Measurements from ENCODE around the gene SIGLEC10.

SIGLEC10 gene

DNA sequence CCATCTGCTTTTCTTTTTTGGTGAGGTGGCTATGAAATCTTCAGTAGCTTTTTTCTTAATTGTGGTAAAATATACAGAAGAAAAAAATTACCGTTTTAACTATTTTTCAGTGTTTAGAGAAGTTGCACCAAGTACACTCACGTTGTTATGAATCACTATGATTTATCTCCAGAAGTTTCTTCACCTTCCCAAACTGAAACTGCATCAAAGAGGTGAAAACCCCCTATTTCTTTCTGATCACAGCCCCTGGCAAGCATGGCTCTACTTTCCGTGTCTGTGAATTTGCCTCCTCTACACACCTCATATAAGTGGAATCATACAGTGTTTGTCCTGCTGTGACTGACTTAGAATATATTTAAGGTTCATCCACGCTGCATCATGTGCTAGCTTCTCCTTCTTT is 15.6 kb upstream of the SIGLEC10 start:
- intact Hi-C loops (cut with DNase I; ENCODE audit: low total_unique reads): no loop called here
- TF ChIP-seq, protein P1, sequence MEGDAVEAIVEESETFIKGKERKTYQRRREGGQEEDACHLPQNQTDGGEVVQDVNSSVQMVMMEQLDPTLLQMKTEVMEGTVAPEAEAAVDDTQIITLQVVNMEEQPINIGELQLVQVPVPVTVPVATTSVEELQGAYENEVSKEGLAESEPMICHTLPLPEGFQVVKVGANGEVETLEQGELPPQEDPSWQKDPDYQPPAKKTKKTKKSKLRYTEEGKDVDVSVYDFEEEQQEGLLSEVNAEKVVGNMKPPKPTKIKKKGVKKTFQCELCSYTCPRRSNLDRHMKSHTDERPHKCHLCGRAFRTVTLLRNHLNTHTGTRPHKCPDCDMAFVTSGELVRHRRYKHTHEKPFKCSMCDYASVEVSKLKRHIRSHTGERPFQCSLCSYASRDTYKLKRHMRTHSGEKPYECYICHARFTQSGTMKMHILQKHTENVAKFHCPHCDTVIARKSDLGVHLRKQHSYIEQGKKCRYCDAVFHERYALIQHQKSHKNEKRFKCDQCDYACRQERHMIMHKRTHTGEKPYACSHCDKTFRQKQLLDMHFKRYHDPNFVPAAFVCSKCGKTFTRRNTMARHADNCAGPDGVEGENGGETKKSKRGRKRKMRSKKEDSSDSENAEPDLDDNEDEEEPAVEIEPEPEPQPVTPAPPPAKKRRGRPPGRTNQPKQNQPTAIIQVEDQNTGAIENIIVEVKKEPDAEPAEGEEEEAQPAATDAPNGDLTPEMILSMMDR (IDR thresholded peaks at IDR 0.05): no peak
- no peaks in the 10 kb centered on the region for H3K4me1 ChIP-seq
- H3K9me3 ChIP-seq: peaks cover 0 to 1% (median 0%) of the 10 kb centered on the region in 3 donors
- no peaks in the 10 kb centered on the region for H3K36me3 ChIP-seq
- no peak overlapping the region for H3K4me3 ChIP-seq
- H3K27me3 ChIP-seq: peaks cover 0 to 3% of the 10 kb centered on the region in 2 donors
- no peak for DNase-seq
- no peak overlapping the region for H3K27ac ChIP-seq

GRCh38 chr19:51431124-51431523 is 13.7 kb upstream of the SIGLEC10 start:
- Histone ChIP-seq H3K4me3 (no peak overlapping the region), H3K27ac (no peak overlapping the region), H3K36me3 (no peaks in the 10 kb centered on the region), H3K9me3 (peaks cover 0 to 5% (median 0%) of the 10 kb centered on the region in 3 donors), H3K4me1 (no peaks in the 10 kb centered on the region), H3K27me3 (peaks cover 0 to 4% of the 10 kb centered on the region in 2 donors)
- TF ChIP-seq, protein P1 (IDR thresholded peaks at IDR 0.05): no peak
- no peak for DNase-seq
- intact Hi-C loops (cut with DNase I; ENCODE audit: low total_unique reads): no loop called here

GRCh38 chr19:51430221-51430620 is 12.8 kb upstream of the SIGLEC10 start:
- Histone ChIP-seq H3K4me3 (no peak overlapping the region), H3K27me3 (peaks cover 0 to 9% of the 10 kb centered on the region in 2 donors), H3K9me3 (peaks cover 0 to 5% (median 0%) of the 10 kb centered on the region in 3 donors), H3K36me3 (no peaks in the 10 kb centered on the region), H3K27ac (no peak overlapping the region), H3K4me1 (no peaks in the 10 kb centered on the region)
- intact Hi-C loops (cut with DNase I; ENCODE audit: low total_unique reads): no loop called here
- DNase-seq: no peak
- TF ChIP-seq, protein P1 (IDR thresholded peaks at IDR 0.05): no peak

DNA sequence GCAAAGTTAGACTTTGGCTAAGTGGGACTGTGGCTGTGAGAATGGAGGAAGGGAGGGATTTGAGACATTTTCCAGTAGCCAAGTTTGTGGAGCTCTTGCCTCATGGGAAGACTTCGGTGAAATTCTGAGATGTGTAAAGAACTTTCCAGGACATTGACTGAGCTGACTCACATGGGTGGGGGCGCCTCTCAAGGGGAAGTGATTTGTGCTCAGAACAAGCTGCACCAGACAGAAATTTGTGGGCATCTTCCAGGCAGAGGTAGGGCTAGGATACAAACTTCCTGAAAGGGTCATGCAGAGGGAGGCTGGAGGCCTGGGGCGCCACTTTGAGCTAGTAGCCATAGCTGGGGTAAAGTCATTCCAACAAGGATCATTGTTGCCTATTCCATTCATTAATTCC is 9.8 kb upstream of the SIGLEC10 start:
- no peak overlapping the region for H3K4me3 ChIP-seq
- TF ChIP-seq, protein P1 (IDR thresholded peaks at IDR 0.05): no peak
- no peaks in the 10 kb centered on the region for H3K36me3 ChIP-seq
- intact Hi-C loops (cut with DNase I; ENCODE audit: low total_unique reads): no loop called here
- H3K9me3 ChIP-seq: peaks cover 0 to 5% (median 0%) of the 10 kb centered on the region in 3 donors
- H3K27ac ChIP-seq: no peak overlapping the region
- DNase-seq: no peak
- H3K27me3 ChIP-seq: peaks cover 0 to 6% of the 10 kb centered on the region in 2 donors
- H3K4me1 ChIP-seq: no peaks in the 10 kb centered on the region

GRCh38 chr19:51422053-51422448 is 4.6 kb upstream of the SIGLEC10 start:
- Histone ChIP-seq H3K27me3 (peaks cover 0 to 30% of the 10 kb centered on the region in 2 donors), H3K36me3 (no peaks in the 10 kb centered on the region), H3K4me1 (peaks cover 0 to 5% (median 0%) of the 10 kb centered on the region in 4 donors), H3K27ac (no peak overlapping the region), H3K4me3 (no peak overlapping the region), H3K9me3 (no peaks in the 10 kb centered on the region)
- intact Hi-C loops (cut with DNase I; ENCODE audit: low total_unique reads): no loop called here
- TF ChIP-seq, protein P1 (IDR thresholded peaks at IDR 0.05): peak; percentile 61 to 72
- peak; percentile 65 to 80 for DNase-seq
